H9 (cell line): ENCODE measurements around the gene TLR8. TPM values are rescaled to one million over a fixed set of nuclear protein-coding genes. Genes with fewer than 3 reads are reported as not detected.

ENCODE experiments used
- DNase-seq: peaks from one replicate; pipeline ENCODE4 v3.0.0-alpha.2; 2017
- H2AFZ ChIP-seq: one replicate; pipeline ENCODE4 v1.6.1; 2013; ENCODE audit warnings: mild to moderate bottlenecking, low read length, control low read depth, moderate library complexity
- H2AK5ac ChIP-seq: 2 replicates; pipeline ENCODE4 v1.6.1; 2013; ENCODE audit warnings: low read length, control low read depth, mixed read lengths; ENCODE audit not compliant: insufficient read length
- H2BK120ac ChIP-seq: one replicate; pipeline ENCODE4 v1.6.1; 2013; ENCODE audit warnings: low read depth, mild to moderate bottlenecking, low read length, control low read depth, inconsistent platforms; ENCODE audit not compliant: poor library complexity, severe bottlenecking
- H2BK12ac ChIP-seq: 2 replicates; pipeline ENCODE4 v1.6.1; 2013; ENCODE audit warnings: low read length, control low read depth, mixed read lengths, low read depth; ENCODE audit not compliant: insufficient read length
- H2BK15ac ChIP-seq: 2 replicates; pipeline ENCODE4 v1.6.1; 2013; ENCODE audit warnings: low read depth, low read length, control low read depth
- H2BK20ac ChIP-seq: one replicate; pipeline ENCODE4 v1.6.1; 2013; ENCODE audit warnings: low read depth, mild to moderate bottlenecking, low read length, control low read depth, inconsistent platforms; ENCODE audit not compliant: poor library complexity, severe bottlenecking
- H2BK5ac ChIP-seq: 2 replicates; pipeline ENCODE4 v1.6.1; 2013; ENCODE audit warnings: low read length, control low read depth, mixed read lengths; ENCODE audit not compliant: insufficient read length
- H3K14ac ChIP-seq: 2 replicates; pipeline ENCODE4 v1.6.1; 2013; ENCODE audit warnings: low read length, control low read depth; ENCODE audit not compliant: insufficient read depth
- H3K18ac ChIP-seq: 2 replicates; pipeline ENCODE4 v1.6.1; 2013; ENCODE audit warnings: low read depth, mild to moderate bottlenecking, mixed read lengths, low read length, control low read depth; ENCODE audit not compliant: insufficient read length
- H3K23ac ChIP-seq: 2 replicates; pipeline ENCODE4 v1.6.1; 2013; ENCODE audit warnings: low read length, control low read depth, mixed read lengths, low read depth; ENCODE audit not compliant: insufficient read length
- H3K23me2 ChIP-seq: 2 replicates; pipeline ENCODE4 v1.6.1; 2013; ENCODE audit warnings: low read depth, mild to moderate bottlenecking, mixed read lengths, low read length, control low read depth; ENCODE audit not compliant: insufficient read length, poor library complexity, severe bottlenecking
- H3K27ac ChIP-seq: 2 replicates; pipeline ENCODE4 v1.5.1; 2013; ENCODE audit warnings: low read length, control low read depth, mixed read lengths, low read depth; ENCODE audit not compliant: insufficient read length
- H3K27me3 ChIP-seq: 2 replicates; pipeline ENCODE4 v1.6.1; 2013; ENCODE audit warnings: low read length, control low read depth, inconsistent platforms; ENCODE audit not compliant: insufficient read depth
- H3K4ac ChIP-seq: 2 replicates; pipeline ENCODE4 v1.6.1; 2013; ENCODE audit warnings: low read depth, mild to moderate bottlenecking, control low read depth, inconsistent platforms, low read length, moderate library complexity
- H3K4me1 ChIP-seq: 2 replicates; pipeline ENCODE4 v1.6.1; 2013; ENCODE audit warnings: low read length, control low read depth, inconsistent platforms; ENCODE audit not compliant: insufficient read depth
- H3K4me2 ChIP-seq: 2 replicates; pipeline ENCODE4 v1.6.1; 2013; ENCODE audit warnings: low read length, control low read depth, mixed read lengths; ENCODE audit not compliant: insufficient read length, insufficient read depth
- H3K56ac ChIP-seq: 2 replicates; pipeline ENCODE4 v1.6.1; 2013; ENCODE audit warnings: low read depth, mild to moderate bottlenecking, mixed read lengths, low read length, control low read depth; ENCODE audit not compliant: insufficient read length
- H3K79me1 ChIP-seq: 2 replicates; pipeline ENCODE4 v1.6.1; 2013; ENCODE audit warnings: low read depth, mild to moderate bottlenecking, moderate library complexity, low read length, control low read depth, inconsistent platforms; ENCODE audit not compliant: insufficient read depth, poor library complexity, severe bottlenecking
- H3K79me2 ChIP-seq: 2 replicates; pipeline ENCODE4 v1.6.1; 2013; ENCODE audit warnings: low read length, control low read depth, inconsistent platforms; ENCODE audit not compliant: insufficient read depth
- H3K9ac ChIP-seq: 2 replicates; pipeline ENCODE4 v1.6.1; 2013; ENCODE audit warnings: low read length, control low read depth, mixed read lengths; ENCODE audit not compliant: insufficient read length; ENCODE audit errors: extremely low read depth
- H3K9me3 ChIP-seq: one replicate; pipeline ENCODE4 v1.6.1; 2013; ENCODE audit warnings: low read depth, low read length, inconsistent platforms; ENCODE audit not compliant: control insufficient read depth
- H3T11ph ChIP-seq: one replicate; pipeline ENCODE4 v1.6.1; 2013; ENCODE audit warnings: mild to moderate bottlenecking, low read length, control low read depth, inconsistent platforms
- H4K20me1 ChIP-seq: one replicate; pipeline ENCODE4 v1.6.1; 2013; ENCODE audit not compliant: control insufficient read depth, insufficient read length, insufficient read depth
- H4K5ac ChIP-seq: 2 replicates; pipeline ENCODE4 v1.6.1; 2013; ENCODE audit warnings: low read depth, mild to moderate bottlenecking, mixed read lengths, low read length, control low read depth; ENCODE audit not compliant: insufficient read length
- H4K8ac ChIP-seq: replicated peaks from 2 replicates; pipeline ENCODE4 v1.6.1; 2013; ENCODE audit warnings: low read length, control low read depth, mixed read lengths, low read depth; ENCODE audit not compliant: insufficient read length
- H4K91ac ChIP-seq: 2 replicates; pipeline ENCODE4 v1.6.1; 2013; ENCODE audit warnings: low read depth, mild to moderate bottlenecking, moderate library complexity, mixed read lengths, low read length, control low read depth; ENCODE audit not compliant: insufficient read length
- H3K27ac Mint-ChIP-seq, 3 experiments: 2 replicates in 2 of 3; 3 replicates in 1 of 3; pipeline ENCODE4 v1.8.0; 2020 to 2021; ENCODE audit warnings: mixed read lengths in 3 of 3, mild to moderate bottlenecking in 1 of 3, moderate library complexity in 1 of 3
- H3K27me3 Mint-ChIP-seq: 2 replicates; pipeline ENCODE4 v1.8.0; 2021; ENCODE audit warnings: low read depth, mild to moderate bottlenecking, moderate library complexity, mixed read lengths
- H3K36me3 Mint-ChIP-seq, 3 experiments: 2 replicates in 2 of 3; 3 replicates in 1 of 3; pipeline ENCODE4 v1.8.0; 2020 to 2021; ENCODE audit warnings: low read depth in 3 of 3, mixed read lengths in 3 of 3; ENCODE audit not compliant: insufficient read depth in 1 of 3
- H3K4me1 Mint-ChIP-seq, 2 experiments: 2 replicates each; pipeline ENCODE4 v1.8.0; 2020; ENCODE audit warnings: mixed read lengths in 2 of 2
- H3K4me3 Mint-ChIP-seq, 2 experiments: 2 replicates in 1 of 2; 3 replicates in 1 of 2; pipeline ENCODE4 v1.8.0; 2020 to 2021; ENCODE audit warnings: mild to moderate bottlenecking in 2 of 2, mixed read lengths in 2 of 2, moderate library complexity in 1 of 2
- H3K9me3 Mint-ChIP-seq, 2 experiments: 2 replicates in 1 of 2; 3 replicates in 1 of 2; pipeline ENCODE4 v1.8.0; 2020; ENCODE audit warnings: mild to moderate bottlenecking in 2 of 2, mixed read lengths in 2 of 2, moderate library complexity in 1 of 2
- WGBS: extraction: QIAGEN DNeasy Blood & Tissue Kit; methylation state at CpG from one replicate; pipeline ENCODE4 v1.1.7; 2013; ENCODE audit warnings: missing lambda C conversion rate, low lambda C conversion rate, mixed read lengths; ENCODE audit not compliant: insufficient read length; ENCODE audit errors: extremely low coverage; 5-methylcytosine and 5-hydroxymethylcytosine counted together
- total RNA-seq: library from RNA; stranded (reverse); gene quantifications from 2 replicates; pipeline ENCODE4 v1.2.1, GENCODE V29; 2021
- TF ChIP-seq, protein P1 (sequence below): fragments of 200-600 bp; sonication (generic); conservative IDR thresholded peaks from 3 replicates; pipeline ENCODE4 v1.8.0; 2021; ENCODE audit warnings: antibody characterized with exemption, mild to moderate bottlenecking

Gene TLR8
- total RNA-seq, 1 experiment from 2014 or later: not detected

- H3K79me2 ChIP-seq: no peaks in the 10 kb centered on the region
- H3K23me2 ChIP-seq: no peaks in the 10 kb centered on the region
- peaks cover 9 to 13% of the 10 kb centered on the region in 2 experiments for H3K4me1 Mint-ChIP-seq
- no peak overlapping the region for H3T11ph ChIP-seq
- H3K27ac Mint-ChIP-seq: no peak overlapping the region
- no peak overlapping the region for H2AK5ac ChIP-seq
- H2BK20ac ChIP-seq: no peak overlapping the region
- WGBS: no CpG with 5 or more reads among the region's 4 CpGs
- H3K4me3 Mint-ChIP-seq: no peak overlapping the region
- no peak overlapping the region for H3K56ac ChIP-seq
- H3K4me1 ChIP-seq: no peaks in the 10 kb centered on the region
- H3K4me2 ChIP-seq: no peak overlapping the region
- H3K79me1 ChIP-seq: no peaks in the 10 kb centered on the region
- no peak overlapping the region for H2AFZ ChIP-seq
- no peak overlapping the region for H2BK120ac ChIP-seq
- H4K91ac ChIP-seq: no peak overlapping the region
- no peak for DNase-seq
- H2BK15ac ChIP-seq: no peak overlapping the region
- H3K9me3 Mint-ChIP-seq: peaks cover 58 to 72% of the 10 kb centered on the region in 2 experiments
- H3K36me3 Mint-ChIP-seq: peaks cover 2 to 9% (median 3%) of the 10 kb centered on the region in 3 experiments; a peak in 5 of 7 replicates
- H3K4ac ChIP-seq: no peak overlapping the region
- no peaks in the 10 kb centered on the region for H4K20me1 ChIP-seq
- H3K27me3 ChIP-seq: no peaks in the 10 kb centered on the region
- TF ChIP-seq, protein P1, sequence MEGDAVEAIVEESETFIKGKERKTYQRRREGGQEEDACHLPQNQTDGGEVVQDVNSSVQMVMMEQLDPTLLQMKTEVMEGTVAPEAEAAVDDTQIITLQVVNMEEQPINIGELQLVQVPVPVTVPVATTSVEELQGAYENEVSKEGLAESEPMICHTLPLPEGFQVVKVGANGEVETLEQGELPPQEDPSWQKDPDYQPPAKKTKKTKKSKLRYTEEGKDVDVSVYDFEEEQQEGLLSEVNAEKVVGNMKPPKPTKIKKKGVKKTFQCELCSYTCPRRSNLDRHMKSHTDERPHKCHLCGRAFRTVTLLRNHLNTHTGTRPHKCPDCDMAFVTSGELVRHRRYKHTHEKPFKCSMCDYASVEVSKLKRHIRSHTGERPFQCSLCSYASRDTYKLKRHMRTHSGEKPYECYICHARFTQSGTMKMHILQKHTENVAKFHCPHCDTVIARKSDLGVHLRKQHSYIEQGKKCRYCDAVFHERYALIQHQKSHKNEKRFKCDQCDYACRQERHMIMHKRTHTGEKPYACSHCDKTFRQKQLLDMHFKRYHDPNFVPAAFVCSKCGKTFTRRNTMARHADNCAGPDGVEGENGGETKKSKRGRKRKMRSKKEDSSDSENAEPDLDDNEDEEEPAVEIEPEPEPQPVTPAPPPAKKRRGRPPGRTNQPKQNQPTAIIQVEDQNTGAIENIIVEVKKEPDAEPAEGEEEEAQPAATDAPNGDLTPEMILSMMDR: no peak
- H2BK5ac ChIP-seq: no peak overlapping the region
- no peak overlapping the region for H2BK12ac ChIP-seq
- peaks cover 5% of the 10 kb centered on the region for H3K9me3 ChIP-seq
- H3K18ac ChIP-seq: no peak overlapping the region
- no peak overlapping the region for H4K8ac ChIP-seq
- H3K23ac ChIP-seq: no peak overlapping the region
- H3K14ac ChIP-seq: no peak overlapping the region
- no peak overlapping the region for H3K9ac ChIP-seq
- H4K5ac ChIP-seq: no peak overlapping the region
- no peak overlapping the region for H3K27ac ChIP-seq
- no peaks in the 10 kb centered on the region for H3K27me3 Mint-ChIP-seq
Measured at GRCh38 chrX:12868747-12869146, 37.7 kb upstream of the TLR8 start.
